Measurements from ENCODE around the gene ERC2. TPM values are rescaled to one million over a fixed set of nuclear protein-coding genes. Genes with fewer than 3 reads are reported as not detected.

The ERC2 gene
- total and polyA plus RNA-seq, 2 of the 13 experiments (the other 11 are each of a cell fraction or from before 2014, with no cell fraction given): 0.16 to 0.22 TPM

DNA sequence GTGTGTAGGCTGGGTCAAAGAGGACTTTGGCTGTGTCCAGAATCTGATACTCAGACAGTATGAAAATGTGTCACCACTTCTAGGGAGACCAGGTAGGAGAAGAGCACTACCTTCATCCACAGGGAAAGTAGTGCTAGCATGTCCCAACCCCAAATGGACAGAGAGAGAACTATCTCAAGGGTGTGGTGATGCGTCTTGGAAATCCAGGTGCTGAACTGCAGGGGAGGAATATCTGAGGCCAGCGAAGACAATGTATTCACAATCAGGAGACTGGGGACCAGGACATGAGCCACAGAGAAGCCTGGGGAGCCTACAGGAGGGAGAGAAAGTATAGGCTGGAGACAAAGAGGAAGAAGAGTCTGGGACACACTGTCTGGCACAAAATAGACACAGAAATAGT is 829.1 kb downstream of the ERC2 start:
- no TSS peak for BruUV-seq (replicated peaks)
- Histone ChIP-seq H3K36me3 (replicated peaks in 1 of 2; ENCODE audit: control insufficient read depth in 1 of 2, insufficient read depth in 2 of 2, low read length in 2 of 2) (no peaks in the 10 kb centered on the region), H2AFZ (ENCODE audit: low read length) (no peak overlapping the region), H3K4me3 (replicated peaks in 1 of 3; ENCODE audit: insufficient read depth in 1 of 3, low read depth in 2 of 3, low read length in 3 of 3) (no peak overlapping the region), H3K27ac (ENCODE audit: extremely low read length, insufficient read depth, low read length) (no peak overlapping the region), H4K20me1 (ENCODE audit: insufficient read depth, low read length) (no peaks in the 10 kb centered on the region), H3K9me3 (ENCODE audit: low read length) (no peaks in the 10 kb centered on the region), H3K4me1 (ENCODE audit: insufficient read depth, low read length) (no peaks in the 10 kb centered on the region), H3K79me2 (ENCODE audit: insufficient read depth, low read length) (no peaks in the 10 kb centered on the region), H3K4me2 (ENCODE audit: low read depth, low read length) (no peak overlapping the region), H3K27me3 (ENCODE audit: control insufficient read depth in 1 of 2, insufficient read depth in 2 of 2, low read length in 2 of 2) (peaks cover 0 to 1% of the 10 kb centered on the region in 2 experiments; a peak in 1 of 5 replicates), H3K9ac (ENCODE audit: insufficient read depth, low read depth, low read length) (no peak overlapping the region)
- ATAC-seq (no peak), FAIRE-seq (no peak), DNase-seq (ENCODE audit: low spot score) (no peak)
- CTCF ChIA-PET (ENCODE audit: low intra/inter-chr PET ratio, low total read pairs): no interaction called here
- POLR2A ChIA-PET: no interaction called here
- TF ChIP-seq GLI4 (CRISPR knock-in tag; IDR thresholded peaks at IDR 0.05; ENCODE audit: borderline replicate concordance) (no peak), ZNF773 (CRISPR knock-in tag; IDR thresholded peaks at IDR 0.05; ENCODE audit: borderline replicate concordance) (no peak), PAXIP1 (CRISPR knock-in tag; conservative IDR thresholded peaks at IDR 0.05) (no peak), MTF1 (CRISPR knock-in tag; IDR thresholded peaks at IDR 0.05) (no peak), ZMAT3 (CRISPR knock-in tag; conservative IDR thresholded peaks at IDR 0.05) (no peak), ZNF230 (CRISPR knock-in tag; IDR thresholded peaks at IDR 0.05) (no peak), HNRNPL (IDR thresholded peaks at IDR 0.05; ENCODE audit: low read depth, low read length) (no peak), HES4 (CRISPR knock-in tag; IDR thresholded peaks at IDR 0.05; ENCODE audit: borderline replicate concordance) (no peak), FLYWCH1 (CRISPR knock-in tag; IDR thresholded peaks at IDR 0.05) (no peak), ATF7 (IDR thresholded peaks at IDR 0.05) (no peak), ATF7 (CRISPR knock-in tag; IDR thresholded peaks at IDR 0.05) (no peak), SPEN (CRISPR knock-in tag; IDR thresholded peaks at IDR 0.05; ENCODE audit: low read depth) (no peak), ZNF703 (CRISPR knock-in tag; IDR thresholded peaks at IDR 0.05; ENCODE audit: borderline replicate concordance) (no peak), HOXA3 (CRISPR knock-in tag; IDR thresholded peaks at IDR 0.05) (no peak), ZKSCAN8 (CRISPR knock-in tag; IDR thresholded peaks at IDR 0.05; ENCODE audit: borderline replicate concordance) (no peak), REPIN1 (CRISPR knock-in tag; IDR thresholded peaks at IDR 0.05; ENCODE audit: borderline replicate concordance, low read depth) (no peak)
- TF ChIP-seq, protein P1, sequence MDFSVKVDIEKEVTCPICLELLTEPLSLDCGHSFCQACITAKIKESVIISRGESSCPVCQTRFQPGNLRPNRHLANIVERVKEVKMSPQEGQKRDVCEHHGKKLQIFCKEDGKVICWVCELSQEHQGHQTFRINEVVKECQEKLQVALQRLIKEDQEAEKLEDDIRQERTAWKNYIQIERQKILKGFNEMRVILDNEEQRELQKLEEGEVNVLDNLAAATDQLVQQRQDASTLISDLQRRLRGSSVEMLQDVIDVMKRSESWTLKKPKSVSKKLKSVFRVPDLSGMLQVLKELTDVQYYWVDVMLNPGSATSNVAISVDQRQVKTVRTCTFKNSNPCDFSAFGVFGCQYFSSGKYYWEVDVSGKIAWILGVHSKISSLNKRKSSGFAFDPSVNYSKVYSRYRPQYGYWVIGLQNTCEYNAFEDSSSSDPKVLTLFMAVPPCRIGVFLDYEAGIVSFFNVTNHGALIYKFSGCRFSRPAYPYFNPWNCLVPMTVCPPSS (IDR thresholded peaks at IDR 0.05): no peak
- in situ Hi-C loops (cut with HindIII; ENCODE audit: extremely low pct_ligation_motif_present, low pct_unique_long_range_greater_than_20kb) (no loop called here), intact Hi-C loops (cut with micrococcal nuclease; ENCODE audit: unreplicated experiment) (no loop called here)
- 5% methylated on average over 2 of the region's 2 CpGs for WGBS (ENCODE audit: low lambda C conversion rate)
